HG02610 (cell line): ENCODE data around the gene OXSR1.
"Not testable (repeated sequence)": the region's sequence is repeated elsewhere in the genome, so short reads cannot be mapped to it uniquely, and the experiment has no call there.

Experiments
- ATAC-seq: cut with Tn5 transposase; IDR thresholded peaks from one replicate; pipeline ENCODE4 v1.9.1; 2021; ENCODE audit warnings: mild to moderate bottlenecking, moderate library complexity; ENCODE audit not compliant: unreplicated experiment

Gene OXSR1

DNA sequence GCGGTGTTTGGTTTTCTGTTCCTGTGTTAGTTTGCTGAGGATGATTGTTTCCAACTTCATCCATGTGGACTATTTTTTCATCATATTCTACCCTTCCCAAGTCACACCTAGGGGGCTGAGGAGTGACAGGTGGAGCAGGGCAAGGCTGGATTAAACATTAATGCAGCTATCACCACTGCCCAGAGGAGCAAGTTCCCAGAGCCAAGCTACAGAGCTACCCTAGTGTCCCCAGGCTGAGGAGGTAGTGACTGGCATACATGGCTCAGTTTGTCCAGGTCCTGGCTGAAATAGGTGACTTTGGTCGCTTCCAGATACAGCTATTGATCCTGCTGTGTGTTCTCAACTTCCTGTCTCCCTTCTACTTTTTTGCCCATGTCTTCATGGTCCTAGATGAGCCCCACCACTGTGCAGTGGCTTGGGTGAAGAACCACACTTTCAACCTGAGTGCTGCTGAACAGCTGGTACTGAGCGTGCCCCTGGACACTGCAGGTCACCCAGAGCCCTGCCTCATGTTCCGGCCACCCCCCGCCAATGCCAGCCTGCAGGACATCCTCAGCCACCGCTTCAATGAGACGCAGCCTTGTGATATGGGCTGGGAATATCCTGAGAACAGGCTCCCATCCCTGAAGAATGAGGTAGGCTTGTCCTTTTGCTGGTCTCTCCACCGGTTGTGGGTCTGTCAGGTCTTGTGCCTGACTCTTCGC lies 100.4 kb downstream of the OXSR1 start, which contains the start of gene SLC22A13:
Gene SLC22A13, plus strand, starts transcription at position 209 of the 704 bp plus-strand sequence. Its CDS starts 49 bp downstream, at position 258.
- no peak for ATAC-seq

DNA sequence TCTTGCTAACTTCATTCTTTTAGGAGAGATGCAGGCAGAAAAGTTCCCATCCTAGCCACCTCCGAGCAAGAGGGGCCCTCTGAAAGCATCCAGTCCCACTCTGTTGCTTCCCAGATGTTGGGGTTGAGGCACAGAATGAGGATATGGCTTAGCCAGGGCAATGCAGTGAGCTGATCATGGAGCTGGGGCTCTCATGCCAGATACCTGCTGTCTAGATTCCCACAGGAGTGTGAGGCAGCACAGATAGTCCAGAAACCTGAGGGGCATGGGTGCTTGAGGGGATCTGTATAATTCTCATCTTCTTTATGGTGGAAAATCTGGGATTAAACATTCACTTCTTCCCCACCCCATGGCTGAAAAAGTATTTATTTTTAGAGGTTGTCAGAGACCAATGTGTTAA lies 101.5 kb downstream of the OXSR1 start:
- ATAC-seq = no peak

DNA sequence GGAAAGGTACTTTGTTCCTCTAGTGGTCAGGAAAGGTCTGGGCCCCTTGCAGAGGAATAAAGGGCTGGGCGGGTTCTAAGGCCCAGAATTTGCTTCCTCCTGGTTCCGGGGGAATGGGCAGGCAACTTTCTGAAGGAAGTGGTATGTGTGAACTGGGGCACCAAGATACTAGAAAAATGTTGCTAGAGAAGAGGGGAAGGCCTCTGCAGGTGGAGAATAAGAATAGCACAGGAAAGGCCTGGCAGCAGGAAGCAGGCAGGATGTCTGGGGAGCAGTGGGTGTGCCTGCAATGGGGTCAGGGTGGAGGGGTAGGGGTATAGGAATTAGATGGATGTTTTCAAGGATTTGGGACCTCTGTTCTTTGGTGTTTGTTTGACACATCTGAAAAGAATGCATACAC lies 102.3 kb downstream of the OXSR1 start:
- ATAC-seq = no peak

DNA sequence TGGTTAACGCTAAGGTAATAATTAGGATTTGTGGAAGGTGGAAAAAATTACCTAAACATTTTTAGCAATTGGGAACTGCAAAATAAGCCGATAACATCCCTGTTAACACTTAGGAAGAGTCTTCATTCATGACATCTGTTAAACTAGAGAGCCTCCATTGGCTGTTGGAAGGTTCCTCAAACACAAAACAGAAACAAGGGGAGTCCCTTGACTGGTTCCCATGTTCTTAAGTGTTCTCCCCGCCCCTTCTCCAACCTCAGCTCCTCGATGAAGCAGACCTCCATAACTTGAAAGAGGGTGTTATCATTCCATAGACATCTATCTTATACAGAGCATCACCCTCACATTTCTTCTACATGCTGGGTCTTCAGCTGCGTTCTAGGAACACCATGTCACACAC lies 102.8 kb downstream of the OXSR1 start:
- no peak for ATAC-seq

DNA sequence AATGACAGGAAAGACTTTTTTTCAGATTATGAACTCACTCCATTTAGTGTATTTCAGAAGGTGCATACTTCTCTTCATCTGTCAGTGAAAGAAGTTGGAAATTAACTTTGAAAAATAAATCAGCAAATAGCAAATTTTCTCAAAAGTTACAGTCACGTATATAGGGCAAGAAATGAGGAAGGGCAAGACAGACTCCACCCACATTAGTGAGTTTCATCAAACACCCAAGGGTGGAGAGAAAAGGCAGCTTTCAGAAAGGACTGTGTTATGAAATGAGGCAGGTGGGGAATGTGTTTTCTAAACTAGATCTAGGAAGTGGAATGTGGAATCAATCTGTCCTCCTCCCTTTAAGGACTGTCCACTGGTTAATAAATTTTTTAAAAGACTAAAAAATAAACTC lies 103.2 kb downstream of the OXSR1 start:
- ATAC-seq = peak; percentile 51

DNA sequence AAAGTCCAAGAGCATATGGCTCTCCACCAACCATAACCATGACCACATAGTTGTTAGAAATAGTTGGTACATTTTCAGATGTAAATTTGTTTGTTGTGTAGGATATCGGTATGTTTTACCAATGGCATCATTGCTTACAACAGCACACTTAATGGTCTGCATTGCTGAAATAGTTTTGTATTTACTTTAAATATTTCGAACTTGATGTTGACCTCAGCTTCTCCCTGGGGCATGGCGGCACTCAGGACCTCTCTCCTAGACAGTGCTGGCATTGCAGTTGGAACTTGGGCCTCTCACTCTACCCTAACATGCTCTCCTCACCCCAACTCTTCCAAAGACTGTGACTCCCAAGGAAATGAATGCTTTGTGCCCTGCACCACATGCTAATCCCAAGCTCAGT lies 105.3 kb downstream of the OXSR1 start:
- no peak for ATAC-seq

DNA sequence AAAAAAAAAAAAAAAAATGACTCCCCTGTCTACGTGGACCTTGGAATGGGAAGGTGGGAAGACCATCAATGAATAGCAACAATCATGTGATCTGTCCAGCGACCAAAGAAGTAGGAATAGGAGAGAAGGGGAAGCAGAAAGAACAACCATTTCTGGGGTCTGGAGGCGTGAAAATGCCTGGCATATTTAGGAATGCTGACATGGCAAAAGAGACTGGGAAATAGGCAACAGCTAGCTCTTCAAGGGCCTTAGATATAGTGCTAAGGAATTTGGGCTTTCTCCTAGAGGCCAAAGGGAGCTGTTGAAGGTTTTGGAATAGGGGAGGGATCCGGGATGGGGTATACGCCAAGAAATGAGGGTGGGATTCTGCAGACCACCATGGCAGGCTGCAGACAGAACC lies 106.2 kb downstream of the OXSR1 start:
- no peak for ATAC-seq

DNA sequence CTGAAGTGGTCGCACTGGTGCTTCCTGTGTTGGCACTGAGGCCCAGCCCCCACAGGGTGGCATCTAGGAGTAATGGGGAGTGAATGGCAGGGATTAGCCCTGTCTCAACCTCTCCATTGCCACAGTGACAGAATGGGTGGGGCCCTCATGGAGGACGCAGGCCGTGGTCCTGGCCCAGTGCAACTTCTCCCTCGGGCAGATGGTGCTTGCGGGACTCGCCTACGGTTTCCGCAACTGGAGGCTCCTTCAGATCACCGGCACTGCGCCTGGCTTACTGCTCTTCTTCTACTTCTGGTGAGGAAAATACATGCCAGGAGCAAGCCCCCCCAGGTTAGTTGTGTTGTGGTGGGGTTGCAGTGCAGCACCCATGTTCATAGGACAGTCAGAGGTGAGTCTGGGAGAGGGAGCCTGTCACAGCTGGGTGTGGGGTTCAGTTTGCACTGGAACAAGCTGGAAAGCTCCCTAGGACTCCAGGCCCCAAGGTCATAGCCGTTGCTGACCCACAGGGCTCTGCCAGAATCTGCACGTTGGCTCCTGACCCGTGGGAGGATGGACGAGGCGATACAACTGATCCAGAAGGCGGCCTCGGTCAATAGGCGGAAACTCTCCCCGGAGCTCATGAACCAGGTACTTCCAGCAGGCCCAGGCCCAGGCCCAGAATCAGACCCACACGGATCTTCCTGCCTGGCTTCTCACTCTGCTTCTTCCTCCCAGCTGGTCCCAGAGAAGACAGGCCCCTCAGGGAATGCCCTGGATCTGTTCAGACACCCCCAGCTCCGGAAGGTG lies 109.7 kb downstream of the OXSR1 start:
- ATAC-seq = no peak

DNA sequence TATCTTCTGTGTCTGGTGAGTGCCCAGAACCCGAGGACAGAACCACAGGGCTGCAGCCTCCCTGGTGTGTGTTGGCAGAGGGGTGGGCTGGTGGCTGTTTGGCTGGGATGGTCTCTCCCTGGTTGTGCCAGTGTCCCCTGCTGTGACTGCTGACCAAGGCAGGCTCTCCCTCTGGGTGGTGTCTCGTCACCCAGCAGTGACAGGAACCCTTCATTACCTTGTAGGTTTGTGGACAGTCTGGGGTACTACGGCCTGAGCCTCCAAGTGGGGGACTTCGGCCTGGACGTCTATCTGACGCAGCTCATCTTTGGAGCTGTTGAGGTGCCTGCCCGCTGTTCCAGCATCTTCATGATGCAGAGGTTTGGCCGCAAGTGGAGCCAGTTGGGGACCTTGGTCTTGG lies 110.3 kb downstream of the OXSR1 start:
- no peak for ATAC-seq

DNA sequence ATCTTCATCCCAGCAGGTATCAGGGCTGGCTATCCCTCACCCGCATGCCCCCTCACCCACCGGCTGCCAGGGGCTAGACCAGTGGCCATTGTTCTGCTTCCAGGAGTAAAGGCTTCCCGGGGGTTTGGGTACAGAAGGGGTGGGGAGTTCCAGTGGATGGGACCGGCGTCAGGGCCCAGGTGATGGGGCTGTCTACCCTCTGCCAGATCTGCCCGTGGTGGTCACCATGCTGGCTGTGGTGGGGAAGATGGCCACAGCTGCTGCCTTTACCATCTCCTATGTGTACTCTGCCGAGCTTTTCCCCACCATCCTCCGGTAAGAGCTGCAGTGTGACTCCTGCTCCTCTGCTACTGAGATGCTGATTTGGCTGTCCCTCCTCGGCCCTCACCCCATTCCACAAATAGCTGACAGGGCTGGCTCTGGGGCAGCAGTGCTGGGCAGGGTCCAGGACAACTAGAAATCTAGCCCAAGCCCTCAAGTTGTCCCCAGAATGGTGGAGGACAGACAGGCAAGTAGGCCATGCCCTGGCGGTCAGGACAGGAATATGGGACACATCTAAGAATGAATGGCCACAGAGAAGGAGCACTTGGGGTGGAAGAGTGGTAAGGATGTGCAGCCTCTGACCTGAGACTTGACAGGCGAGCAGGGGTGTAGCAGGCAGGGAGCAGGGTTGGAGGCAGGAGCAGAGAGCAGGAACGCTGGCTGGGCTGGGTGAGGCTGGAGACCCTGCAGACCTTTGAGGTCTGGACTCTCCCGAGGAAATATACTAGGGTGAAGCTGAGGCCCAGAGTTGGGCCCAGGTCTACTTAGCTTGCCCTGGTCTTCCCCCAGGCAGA lies 111.0 kb downstream of the OXSR1 start:
- no peak for ATAC-seq

DNA sequence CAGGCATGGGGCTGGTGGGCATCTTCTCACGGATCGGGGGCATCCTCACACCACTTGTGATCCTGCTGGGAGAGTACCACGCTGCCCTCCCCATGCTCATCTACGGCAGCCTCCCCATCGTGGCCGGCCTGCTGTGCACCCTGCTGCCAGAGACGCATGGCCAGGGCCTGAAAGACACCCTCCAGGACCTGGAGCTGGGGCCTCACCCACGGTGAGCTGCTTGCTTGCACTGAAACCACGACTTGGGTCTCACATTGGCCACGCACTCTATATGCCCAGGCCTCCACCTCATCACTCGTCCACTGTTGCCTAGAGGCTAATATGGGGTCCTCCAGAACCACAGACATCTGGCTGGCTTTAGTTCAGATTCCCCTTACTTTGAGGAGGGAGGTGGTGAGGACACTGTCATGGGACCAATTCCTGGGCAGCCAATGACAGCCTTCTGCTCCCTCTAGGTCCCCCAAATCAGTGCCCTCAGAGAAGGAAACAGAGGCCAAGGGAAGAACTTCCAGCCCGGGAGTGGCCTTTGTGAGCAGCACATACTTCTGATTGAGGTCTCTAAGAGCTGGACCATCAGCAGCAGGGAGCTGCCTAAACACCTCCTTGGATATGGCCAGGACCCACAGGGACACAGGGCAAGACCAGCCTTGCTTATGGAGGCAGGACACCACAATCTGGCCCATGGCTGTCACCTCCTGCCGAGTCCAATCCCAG lies 111.7 kb downstream of the OXSR1 start:
- no peak for ATAC-seq

DNA sequence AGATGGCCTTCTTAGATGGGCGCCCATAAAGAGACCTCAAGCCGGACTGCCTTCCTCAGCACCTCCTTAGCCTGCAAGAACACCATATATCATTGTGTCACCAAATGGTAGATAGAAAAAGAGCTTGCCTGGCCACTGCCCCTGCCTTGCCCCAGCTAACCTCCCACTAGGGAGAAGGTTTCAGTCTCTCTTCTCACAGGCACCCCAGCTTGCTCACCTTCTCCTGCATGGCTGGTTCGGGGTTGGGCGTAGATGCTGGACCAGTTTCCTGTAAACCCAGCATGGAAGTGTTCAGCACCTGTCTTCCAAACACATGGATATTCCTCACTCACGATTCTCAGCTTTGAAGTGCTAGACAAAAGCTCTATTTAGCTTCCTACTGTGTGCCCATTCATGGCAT lies 113.5 kb downstream of the OXSR1 start:
- ATAC-seq = no peak

DNA sequence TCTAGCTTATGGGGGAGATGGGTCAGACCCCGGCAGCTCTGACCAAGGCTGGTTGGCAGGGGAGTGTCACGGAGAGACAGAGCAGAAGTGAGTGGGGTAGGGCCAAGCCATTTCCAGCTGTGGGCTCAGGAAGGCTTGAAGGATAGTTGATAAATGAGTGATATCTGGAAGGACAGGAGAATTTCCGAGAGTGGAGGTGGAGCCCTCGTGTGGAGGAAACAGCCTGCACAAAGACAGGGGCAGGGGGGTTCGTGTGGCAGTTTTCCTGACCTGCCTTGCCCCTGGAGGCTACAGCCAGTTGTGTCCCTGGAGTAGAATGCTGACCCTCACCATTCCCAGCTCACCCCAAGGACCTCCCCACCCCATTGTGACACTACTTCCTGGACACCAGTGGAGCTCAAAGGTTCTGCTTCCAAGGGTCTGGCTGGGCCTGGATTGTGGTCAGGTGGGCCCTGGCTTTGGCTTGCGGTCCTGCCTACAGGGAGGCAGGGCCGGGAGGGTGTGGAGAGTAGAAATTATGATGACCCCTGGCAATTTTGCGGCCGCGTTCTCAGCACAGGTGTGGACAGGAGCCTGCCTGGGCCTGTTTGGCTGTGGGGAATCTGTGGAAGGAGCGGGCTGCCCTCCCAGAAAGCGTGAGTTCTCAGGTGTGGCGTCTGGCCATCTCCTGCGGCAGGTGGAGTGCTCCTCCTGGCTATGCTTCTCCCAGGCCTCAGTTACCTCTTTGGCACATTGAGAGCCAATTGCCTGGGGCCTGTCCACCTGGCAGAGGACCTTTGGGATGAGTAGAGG lies 116.8 kb downstream of the OXSR1 start, which contains the start of gene SLC22A14:
Gene SLC22A14, plus strand, starts transcription at position 400 of the 792 bp plus-strand sequence. CDS start 23,733 bp downstream, outside the sequence.
- ATAC-seq = no peak

DNA sequence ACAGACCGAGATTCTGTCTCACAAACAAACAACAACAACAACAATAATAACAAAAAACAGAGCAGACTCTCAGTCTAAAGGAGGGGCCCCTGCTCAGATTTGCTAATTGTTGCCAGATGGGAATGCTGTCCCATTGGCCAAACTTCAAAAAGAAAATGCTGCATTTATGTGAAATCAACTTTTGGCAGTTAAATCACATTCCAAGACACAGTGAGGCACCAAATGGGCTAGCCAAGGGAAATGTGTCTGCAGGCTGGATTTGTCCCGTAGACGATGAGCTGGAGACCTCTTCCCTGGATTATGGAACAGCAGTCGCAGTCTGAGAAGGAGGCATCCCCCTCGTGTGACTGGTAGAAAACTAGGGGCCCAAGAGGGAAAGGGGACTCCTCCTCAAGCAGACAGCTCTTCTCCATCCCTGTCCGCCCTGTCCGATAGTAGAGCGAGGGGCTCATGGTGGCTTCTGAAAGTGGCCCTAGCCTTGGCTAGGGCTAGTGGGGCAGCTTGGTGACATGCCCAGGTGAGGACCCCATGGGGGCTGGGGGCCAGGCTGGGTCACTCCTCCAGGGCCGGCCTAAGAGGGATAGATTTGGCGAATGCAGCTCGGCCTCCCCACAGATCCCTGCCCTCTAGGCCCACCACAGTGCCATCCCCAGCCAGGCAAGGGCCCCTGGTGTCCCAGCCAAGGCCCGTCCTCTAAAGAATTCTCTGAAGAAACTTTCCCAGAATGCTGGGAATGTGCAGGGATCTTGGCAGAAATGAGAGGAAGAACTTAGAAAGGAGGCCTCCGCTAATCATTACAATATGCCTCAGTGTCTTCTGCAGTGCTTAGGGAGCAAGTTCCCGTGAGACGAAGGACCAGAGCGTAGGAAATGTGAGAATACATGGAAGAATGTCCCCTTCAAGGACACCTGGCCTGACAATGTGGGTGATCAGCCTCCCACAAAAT lies 118.7 kb downstream of the OXSR1 start:
- no peak for ATAC-seq

DNA sequence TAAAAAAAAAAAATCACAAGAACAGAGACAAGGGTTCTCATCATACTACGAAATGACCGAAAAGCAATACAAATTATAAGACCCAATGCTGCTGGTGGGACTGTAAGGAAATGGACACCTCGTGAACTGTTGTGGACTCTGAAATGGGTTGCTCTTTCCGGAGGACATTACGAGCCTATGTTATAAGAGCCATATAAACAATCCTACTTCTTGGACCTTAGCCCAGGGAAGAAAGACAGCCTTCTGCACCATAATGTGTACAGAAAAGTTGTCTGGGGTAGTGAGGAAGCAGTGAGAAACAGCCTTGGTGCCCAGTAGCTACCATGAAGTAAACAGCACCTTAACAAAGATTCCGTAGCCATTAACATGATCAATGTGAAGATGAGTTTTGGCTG lies 119.4 kb downstream of the OXSR1 start:
- ATAC-seq = no peak

DNA sequence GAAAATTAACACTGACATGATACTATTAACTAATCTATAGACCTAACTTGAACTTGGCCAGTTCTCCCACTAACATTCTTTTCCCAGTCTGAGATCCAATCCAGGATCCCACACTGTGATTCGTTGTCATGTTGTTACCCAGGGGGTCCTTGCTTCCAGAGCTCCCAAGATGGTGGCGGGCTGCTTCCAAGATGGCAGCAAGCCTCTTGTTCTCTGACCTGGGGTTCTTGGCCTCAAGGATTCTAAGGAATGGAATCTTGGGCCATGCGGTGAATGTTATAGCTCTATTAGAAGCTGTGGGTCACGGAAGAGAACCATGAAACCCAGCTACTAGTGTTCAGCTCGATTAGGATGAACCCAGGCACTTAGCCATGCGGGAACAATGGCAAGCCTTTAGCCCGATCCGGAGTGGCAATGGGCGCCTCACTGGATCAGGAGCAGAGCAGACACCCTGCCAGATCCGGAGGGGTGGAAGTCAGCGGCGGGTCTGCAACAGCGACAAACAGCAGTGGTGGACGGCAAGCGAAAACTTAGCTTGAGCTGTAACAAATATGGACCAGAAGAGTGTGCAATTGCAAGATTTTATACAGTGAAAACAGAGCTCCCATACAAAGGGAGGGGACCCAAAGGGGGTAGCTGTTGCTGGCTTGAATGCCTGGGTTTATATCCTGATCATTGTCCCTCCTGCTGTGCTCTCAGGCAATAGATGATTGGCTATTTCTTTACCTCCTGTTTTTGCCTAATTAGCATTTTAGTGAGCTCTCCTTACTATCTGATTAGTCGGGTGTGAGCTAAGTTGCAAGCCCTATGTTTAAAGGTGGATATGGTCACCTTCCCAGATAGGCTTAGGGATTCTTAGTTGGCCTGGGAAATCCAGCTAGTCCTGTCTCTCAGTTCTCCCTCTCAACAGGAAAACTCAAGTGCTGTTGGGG lies 124.2 kb downstream of the OXSR1 start:
- ATAC-seq = not testable (repeated sequence)

DNA sequence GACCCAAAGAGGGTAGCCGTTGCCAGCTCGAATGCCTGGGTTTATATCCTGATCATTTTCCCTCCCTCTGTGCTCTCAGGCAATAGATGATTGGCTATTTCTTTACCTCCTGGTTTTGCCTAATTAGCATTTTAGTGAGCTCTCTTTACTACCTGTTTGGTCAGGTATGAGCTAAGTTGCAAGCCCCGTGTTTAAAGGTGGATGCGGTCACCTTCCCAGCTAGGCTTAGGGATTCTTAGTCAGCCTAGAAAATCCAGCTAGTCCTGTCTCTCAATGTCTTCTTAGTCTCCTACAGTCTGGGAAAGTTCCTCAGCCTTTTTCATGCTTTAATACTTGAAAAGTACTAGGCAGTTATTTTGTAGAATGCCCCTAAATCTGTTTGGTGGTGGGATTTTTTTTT lies 131.7 kb downstream of the OXSR1 start:
- ATAC-seq = not testable (repeated sequence)

DNA sequence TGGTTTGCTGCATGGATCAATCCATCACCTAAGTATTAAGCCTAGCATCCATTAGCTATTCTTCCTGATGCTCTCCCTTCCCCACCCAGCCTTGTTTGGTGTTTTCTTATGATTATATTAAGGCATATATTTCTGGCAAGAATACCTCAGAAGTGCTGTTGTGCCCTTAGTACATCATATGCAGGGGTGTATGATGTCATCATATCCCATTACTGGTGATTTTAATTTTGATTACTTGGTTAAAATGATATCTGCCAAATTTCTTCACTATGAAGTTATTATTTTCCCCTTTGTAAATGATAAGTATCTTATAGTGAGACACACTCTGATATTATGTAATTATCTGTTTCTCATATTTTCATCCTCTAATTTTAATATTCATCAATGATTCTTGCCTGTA lies 132.2 kb downstream of the OXSR1 start:
- ATAC-seq = no peak
